HG03460 (cell line): ENCODE data around the gene LZTR1.

Experiments used
- ATAC-seq: cut with Tn5 transposase; IDR thresholded peaks from one replicate; pipeline ENCODE4 v1.9.1; 2021; ENCODE audit not compliant: unreplicated experiment

LZTR1 gene

DNA sequence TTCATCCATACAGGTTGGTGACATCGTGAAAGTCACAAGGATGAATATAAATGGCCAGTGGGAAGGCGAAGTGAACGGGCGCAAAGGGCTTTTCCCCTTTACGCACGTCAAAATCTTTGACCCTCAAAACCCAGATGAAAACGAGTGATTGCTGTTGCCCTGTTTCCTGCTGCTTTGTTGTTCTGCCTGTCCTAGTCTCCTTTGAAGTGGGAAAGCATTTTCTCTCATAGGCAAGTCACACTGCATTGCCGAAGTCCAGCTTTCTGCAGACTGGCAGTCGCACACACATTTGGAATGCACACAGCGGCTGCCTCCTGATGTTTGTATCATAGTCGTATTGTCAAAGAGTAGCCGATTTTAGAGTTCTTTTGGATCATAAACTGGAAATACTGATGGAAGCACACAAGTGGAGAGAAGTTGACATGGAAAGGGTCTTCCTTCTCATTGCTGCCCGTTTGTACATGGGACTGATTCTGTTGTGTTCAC is 32.4 kb upstream of the LZTR1 start:
- ATAC-seq = no peak

DNA sequence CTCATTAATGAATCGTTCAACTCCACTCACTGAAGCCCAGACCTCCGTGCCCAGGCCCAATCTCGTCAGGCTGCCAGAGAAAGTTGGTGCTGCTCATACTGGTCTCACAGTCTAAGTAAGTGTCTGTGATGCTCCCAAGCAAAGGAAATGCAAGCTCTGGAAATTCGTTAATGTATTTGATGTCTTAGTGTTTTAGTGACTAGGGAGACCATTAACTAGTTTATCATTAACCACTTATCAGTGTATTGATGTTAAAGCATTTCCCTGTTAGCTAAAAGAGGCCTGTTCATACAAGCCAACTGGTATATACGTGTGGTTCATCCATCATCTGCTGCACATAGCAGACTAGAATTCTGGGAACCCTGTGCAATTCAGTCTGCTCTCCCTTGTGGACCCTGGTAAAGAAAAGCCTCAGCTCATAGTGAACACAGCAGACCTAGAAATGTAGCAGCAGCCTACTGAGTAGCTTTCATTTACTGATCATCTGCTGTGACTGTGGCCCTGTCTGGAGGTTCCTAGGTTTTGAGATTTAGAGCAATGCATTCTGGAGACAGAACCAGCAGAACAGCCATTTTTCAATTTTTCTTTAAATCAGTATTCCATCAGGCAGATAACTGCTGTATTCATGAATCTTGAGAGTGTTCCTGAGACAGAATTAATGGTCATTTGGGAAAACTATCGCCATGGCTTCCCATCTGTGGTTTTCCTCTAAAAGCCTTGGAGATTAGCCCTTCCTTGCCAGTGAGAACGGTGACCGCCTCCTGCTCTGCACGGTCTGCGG is 30.8 kb upstream of the LZTR1 start:
- ATAC-seq = no peak

DNA sequence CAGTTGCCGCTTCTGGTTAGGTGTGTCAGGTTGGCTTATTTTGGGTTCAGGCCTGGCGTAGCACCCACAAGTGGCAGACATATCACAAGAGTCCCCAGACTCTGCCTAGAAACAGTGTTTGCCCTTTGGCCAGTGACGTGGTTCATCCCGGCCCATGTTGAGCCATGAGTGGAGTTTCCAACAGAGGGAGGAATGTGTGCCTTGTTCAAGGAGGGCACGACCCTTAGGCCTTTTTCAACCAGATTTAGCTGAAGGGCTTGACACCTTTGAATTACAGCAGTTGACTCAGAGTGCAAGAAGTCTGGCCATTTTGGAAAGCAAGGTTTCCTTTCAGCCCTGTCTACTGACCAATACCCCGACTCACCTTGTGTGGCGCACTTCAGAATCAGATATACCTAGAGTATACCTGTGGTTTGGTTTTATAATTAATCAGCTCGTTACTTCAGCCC is 30.1 kb upstream of the LZTR1 start:
- ATAC-seq = no peak

DNA sequence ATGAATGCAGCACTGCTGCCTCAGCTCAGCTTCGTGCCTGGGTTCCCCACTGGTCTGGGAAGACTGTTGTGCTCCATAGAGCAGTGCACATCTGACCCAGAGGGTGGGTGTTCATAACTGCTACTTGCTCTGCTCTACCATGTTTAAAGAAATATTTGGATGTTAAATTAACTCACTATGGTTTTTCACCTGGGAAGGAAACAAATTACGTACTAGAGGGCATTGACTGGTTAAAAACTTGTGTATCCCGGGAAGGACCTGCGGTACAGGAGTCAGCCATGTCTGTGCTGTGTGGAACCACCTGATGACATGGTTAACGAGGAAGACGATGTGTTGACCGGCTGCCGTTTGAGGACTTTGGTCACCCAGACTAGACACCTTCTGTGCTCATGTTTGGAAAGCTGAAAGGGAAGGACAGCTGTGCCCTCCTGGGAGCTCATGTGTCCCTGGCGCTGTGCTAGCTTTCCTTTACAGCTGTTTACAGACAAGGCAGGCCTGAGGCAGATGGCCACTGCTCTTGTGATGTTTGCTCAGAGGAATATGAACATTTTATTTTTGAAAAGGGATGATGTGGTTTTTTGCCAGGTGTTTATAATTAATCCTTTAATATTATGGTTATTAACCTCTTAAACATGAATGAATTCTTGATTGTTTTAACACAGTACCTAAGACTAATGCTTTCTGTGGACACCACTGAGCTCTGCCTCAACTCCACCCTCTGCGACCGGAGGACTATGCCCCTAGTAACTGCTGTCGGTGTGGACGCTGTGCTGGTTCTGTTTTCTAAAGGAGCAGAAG is 29.4 kb upstream of the LZTR1 start:
- no peak for ATAC-seq

DNA sequence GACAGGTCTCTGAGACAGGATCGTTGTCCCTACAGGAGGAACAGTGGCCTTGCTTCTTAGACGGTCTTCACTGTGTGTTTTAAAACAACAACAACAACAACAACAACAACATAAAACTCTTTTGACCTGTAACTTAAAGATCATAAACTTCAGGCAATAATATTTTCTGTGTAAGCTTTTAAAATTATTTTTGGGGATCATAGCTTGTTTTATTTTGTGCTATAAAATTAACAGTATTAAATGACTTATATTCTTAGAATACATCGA is 28.8 kb upstream of the LZTR1 start:
- no peak for ATAC-seq

DNA sequence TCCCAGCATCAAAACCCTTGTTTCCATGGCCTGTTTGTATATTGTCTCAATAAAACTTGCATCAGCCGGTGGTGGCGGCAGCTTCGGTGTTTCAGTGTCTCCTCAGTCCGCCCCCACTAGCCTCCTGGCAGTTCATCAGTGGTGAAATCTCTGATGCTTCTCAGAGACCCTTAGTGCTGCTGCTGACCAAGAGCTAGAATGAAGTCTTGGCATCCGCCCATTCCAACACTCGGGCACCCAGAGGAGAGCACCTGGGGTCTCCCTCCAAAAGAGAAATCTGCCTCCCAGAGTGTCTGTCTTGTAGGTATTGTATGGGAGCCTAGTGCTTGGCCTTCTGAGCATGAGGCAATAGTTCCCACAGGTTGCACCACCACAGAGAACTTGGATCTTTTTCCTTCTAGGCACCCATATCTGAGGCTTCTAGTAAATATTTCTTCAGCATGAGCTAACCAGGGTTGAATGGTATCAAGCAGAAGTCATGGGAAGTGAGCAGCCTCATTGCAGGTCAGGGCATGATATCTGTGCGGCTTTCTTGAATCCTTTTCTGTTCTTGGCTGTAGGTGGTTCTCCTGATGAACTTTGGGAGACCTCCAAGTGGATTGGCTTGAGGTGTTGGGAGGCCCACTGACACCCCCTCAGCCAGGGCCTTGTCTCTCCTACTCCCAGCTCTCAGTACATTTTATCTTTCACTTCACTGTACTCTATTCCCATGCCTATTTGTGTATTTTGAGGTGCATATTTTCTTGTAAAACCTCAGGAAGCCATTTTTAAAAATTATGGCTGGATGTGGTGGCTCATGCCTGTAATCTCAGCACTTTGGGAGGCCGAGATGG is 28.2 kb upstream of the LZTR1 start:
- no peak for ATAC-seq

DNA sequence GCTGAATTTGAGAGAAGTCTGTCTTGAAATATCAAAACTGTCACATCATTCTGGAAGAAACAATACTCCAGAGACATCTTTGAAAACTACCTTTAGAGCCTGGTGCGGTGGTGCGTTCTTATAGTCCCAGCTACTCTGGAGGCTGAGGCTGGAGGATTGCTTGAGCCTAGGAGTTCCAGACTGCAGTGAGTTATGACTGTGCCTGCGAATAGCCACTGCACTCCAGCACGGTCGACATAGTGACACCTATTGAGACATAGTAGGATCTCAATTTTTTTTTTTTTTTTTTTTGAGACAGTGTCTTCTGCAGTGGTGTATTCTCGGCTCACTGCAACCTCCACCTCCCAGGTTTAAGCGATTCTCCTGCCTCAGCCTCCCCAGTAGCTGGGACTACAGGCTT is 26.5 kb upstream of the LZTR1 start:
- ATAC-seq = no peak

DNA sequence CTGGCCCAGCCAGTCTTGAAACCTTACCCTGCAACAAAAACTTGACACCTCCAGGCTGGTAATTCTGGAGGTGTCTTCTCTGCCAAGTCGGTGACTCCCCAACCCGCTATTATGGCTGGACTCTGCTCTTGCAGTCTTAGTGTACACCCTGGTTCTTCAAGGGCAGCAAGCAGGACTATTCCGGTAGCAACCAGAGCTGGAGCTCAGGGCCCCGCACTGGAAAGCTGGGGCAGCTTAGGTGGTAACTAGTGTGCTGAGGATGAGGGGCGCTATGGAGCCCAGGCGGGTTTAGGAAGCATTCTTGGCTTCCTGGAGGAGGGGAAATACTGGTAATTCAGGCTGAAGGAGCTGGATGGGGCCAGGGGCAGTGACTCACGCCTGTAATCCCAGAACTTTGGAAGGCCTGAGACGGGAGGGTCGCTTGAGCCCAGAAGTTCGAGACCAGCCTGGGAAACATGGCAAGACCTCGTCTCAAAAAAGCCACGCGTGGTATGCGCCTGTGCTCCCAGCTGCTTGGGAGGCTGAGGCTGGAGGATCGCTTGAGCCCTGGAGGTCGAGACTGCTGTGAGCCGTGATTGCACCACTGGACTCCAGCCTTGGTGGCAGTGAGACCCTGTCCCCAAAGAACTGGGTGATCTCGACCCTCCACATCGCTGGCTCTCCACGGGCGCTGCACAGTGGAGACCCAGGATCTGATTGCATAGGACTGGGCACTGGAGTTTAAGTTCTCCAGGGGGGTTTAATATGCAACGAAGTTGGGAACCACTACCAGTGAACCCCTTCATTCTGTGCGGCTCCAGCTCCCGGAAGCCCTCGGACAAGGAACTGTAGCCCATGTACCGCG is 25.6 kb upstream of the LZTR1 start:
- ATAC-seq = no peak

DNA sequence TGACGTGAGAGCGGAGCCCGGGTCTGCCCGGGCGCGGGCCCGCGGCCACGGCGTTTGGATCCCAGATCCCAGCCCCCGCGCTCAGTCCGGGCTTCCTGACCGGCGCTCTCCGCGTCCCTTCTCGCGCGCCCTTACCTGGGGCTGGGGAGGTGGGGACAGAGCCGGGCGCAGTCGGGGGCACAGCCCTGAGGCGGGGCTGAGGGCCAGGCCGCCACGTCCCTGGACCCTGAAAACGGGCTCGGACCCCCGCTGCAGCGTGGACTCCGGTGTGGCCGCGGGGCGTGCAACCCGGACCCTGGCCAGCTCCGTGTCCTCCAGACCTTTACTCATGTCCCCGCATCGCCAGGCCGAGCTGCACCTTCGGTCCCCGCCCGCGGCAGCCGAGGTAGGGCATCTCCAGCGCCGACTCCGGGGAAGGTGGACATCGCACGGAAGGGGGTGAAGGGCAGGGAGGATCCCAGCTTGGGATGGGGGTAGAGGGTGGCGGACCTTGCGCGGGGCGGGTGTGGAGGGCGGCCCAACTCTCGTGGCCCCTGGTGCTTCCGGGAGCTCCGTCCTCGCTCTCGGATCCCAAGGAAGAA is 24.9 kb upstream of the LZTR1 start:
- ATAC-seq = no peak

DNA sequence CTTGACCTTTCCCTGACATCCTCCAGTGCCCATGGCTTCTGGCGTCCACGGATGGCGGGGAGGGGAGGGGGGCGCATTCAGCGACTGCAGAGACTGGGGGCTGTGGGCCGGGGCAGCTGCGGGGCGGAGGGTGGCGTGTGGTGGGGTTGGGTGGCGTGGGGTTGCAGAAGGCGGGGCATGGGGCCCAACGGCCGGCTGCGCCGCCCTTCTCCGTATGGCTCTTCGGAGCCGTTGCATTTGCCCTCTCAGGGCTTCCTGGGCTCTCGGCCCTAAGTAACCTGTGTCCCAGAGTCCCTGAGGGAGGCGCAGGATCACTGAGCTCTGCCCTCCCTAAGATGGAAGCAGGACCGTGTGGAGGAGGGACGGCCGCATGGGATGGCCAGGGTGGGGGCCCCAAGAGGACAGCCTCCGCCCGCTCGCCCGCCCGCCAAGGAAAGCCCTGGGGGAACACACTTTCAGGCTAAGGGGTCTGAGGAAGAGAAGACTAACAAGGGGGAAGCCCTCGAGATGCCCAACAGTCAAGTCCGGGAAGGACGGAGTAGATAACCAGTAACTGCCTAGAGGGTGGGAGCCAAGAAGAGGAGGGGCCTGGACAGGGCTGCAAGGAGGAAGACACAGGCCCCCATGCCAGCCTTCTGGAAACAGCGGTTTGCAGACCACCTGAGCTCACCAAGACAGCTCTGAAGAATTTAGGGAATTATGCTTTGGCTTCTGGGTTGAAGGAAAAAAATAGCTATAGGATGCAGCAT is 24.2 kb upstream of the LZTR1 start:
- no peak for ATAC-seq

DNA sequence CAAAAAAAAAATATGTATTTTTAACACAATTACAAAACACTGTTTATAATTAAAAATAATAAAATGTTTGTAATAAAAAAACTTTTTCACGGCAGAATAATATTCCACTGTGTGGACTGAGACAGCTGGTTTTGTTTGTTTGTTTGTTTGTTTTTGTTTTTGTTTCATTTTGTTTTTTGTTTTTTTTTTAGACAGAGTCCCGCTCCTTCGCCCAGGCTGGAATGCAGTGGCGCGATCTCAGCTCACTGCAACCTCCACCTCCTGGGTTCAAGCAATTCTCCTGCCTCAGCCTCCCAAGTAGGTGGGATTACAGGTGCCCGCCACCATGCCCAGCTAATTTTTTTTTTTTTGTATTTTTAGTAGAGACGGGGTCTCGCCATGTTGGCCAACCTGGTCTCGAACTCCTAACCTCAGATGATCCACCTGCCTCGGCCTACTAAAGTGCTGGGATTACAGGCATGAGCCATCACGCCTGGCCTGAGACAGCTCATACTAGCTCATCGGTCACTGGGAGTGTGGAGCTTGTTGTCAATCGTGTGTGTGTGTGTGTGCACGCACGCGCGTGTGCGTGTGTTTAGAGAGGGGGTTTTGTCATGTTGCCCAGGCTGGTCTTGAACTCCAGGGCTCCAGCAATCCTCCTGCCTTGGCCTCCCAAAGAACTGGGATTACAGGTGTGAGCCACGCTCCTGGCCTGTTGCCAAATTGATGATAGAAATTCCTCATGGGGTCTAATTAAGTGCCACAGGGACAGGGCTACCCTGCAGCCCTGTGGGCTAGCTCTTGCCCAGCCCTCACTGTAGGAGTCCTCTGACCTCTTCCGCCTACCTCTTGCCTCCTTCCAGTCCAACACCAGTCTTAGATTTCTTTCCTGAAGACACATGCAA is 22.3 kb upstream of the LZTR1 start:
- ATAC-seq = no peak

DNA sequence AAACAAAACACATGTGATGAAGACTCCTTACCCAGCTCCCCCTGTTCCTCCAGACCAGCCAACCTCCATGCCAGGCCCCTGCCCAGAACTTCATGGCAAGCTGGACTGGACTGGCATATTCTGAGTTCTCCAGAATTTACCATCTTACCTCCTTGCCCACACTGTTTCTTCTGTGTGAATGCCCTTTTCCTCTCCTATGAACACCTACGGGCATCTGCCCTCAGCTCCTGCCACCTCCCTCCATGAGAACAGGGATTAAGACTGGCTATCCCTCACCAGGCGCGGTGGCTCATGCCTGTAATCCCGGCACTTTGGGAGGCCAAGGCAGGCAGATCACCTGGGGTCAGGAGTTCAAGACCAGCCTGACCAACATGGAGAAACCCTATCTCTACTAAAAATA is 21.5 kb upstream of the LZTR1 start:
- no peak for ATAC-seq

DNA sequence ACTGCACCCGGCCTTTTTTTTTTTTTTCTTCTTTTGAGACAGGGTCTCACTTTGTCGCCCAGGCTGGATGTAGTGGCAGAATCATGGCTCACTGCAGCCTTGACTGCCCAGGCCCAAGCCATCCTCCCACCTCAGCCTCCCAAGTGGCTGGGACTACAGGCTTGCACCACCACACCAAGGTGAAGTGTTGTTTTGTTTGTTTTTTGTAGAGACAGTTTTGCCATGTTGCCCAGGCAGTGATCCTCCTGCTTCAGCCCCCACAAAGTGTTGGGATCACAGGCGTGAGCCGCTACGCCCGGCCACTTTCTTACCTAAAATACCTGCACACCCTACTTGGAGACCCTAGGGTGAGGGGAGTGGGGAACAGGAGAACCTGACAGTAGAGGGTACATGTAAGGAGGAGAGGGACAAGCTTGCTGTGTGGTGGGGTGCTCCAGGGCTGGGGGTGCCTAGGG is 19.6 kb upstream of the LZTR1 start:
- no peak for ATAC-seq

DNA sequence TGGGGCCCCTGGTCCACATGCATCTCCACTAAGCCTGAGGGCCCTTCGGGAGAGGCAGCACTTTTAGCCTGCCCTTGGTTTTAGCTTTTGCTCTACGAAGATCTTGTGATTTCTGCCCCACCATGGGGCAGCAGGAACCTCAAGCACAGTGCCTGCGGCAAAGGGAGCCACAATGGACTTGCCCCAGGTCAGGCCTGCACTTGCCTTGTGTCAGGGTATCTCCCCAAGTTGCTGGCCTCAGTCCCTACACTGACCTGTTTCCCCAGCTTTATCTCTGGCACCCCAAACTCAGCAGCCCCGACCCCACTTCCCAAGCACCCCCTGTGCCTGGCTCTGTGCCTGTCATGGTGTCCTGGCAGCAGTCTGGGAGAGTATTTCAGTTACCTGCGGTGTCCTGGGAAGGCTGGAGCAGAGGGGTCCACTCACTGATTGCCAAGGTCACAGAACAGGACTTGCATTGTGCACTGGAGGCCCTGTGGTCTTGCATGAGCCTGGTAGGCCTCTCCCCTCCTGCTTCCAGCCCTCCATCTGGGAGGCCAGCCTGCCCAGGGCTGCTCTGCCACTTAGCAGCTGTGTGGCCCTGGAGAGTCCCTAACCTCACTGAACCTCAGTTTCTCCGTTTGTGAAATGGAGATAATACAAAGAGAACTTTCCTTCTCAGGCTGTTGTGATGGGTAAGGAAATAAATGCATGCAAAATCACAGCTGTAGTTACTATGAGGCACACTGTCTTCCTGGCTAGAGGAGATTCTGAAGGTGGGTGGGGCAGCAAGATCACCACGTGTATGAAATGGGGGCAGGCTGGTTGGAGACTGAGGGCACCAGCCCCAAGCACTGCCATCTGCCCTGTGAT is 18.7 kb upstream of the LZTR1 start:
- no peak for ATAC-seq

DNA sequence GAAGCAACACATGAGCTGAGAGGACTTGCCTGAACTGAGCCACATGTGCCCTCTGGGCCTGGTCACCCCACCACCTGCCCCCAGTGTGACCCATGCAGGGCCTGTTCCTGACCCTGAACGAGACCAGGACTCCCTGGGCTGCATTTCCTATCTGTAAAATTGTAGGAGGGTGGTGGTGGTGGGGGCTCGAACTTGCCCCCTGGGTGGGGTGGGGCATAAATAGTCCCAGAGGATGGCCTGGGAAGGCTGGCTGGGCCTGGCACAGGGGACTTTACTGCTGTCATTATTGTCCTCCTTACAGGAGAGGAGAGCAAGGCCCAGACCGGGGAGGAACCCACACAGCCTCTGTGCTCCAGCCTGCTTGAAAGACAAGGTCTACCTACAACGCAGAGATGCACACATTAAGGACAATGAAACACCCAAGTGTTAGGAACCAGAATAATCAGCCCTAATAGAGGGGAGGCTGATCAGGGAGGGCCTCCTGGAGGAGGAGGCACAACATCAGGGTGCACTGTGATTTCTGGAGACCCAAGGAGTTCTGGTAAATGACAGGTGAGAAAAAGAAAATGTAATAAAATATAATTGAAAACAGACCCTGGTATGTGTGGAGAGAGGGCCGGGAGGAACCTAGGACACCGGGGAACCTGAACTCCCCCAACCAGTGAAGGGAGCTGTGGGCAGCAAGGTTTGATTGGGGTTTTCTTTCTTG is 17.9 kb upstream of the LZTR1 start:
- ATAC-seq = no peak

DNA sequence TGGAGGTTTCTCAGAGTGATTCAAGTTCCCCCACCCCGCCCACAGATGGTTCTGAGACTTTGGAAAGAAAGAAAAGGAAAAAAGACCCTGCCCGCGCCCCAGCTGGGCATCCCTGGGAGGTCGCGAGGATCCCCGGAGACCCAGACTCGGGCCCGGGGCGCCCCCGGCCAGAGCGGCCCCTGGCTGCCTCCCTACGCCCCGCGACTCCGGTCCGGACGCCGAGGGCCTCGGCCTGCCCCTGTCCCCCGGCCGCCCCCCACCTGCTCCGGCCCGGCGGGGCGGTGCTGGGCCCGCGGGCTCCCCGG is 17.3 kb upstream of the LZTR1 start:
- no peak for ATAC-seq
